HG03442 (cell line): ENCODE data around the gene HS6ST1.

ENCODE experiments used
- ATAC-seq: cut with Tn5 transposase; IDR thresholded peaks from one replicate; pipeline ENCODE4 v1.9.1; 2021; ENCODE audit warnings: mild to moderate bottlenecking, moderate library complexity; ENCODE audit not compliant: unreplicated experiment

The HS6ST1 gene, protein sequence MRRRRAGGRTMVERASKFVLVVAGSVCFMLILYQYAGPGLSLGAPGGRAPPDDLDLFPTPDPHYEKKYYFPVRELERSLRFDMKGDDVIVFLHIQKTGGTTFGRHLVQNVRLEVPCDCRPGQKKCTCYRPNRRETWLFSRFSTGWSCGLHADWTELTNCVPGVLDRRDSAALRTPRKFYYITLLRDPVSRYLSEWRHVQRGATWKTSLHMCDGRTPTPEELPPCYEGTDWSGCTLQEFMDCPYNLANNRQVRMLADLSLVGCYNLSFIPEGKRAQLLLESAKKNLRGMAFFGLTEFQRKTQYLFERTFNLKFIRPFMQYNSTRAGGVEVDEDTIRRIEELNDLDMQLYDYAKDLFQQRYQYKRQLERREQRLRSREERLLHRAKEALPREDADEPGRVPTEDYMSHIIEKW

GRCh38 chr2:128318776-128319464 lies at the start of gene HS6ST1:
HS6ST1 (minus strand) TSS chr2:128318868; CDS start chr2:128318563, 305 bp downstream.
- ATAC-seq, result peak; percentile 59

- no peak for ATAC-seq
These were observed 49.1 kb upstream of the HS6ST1 start for GRCh38 chr2:128367601-128368359.

DNA sequence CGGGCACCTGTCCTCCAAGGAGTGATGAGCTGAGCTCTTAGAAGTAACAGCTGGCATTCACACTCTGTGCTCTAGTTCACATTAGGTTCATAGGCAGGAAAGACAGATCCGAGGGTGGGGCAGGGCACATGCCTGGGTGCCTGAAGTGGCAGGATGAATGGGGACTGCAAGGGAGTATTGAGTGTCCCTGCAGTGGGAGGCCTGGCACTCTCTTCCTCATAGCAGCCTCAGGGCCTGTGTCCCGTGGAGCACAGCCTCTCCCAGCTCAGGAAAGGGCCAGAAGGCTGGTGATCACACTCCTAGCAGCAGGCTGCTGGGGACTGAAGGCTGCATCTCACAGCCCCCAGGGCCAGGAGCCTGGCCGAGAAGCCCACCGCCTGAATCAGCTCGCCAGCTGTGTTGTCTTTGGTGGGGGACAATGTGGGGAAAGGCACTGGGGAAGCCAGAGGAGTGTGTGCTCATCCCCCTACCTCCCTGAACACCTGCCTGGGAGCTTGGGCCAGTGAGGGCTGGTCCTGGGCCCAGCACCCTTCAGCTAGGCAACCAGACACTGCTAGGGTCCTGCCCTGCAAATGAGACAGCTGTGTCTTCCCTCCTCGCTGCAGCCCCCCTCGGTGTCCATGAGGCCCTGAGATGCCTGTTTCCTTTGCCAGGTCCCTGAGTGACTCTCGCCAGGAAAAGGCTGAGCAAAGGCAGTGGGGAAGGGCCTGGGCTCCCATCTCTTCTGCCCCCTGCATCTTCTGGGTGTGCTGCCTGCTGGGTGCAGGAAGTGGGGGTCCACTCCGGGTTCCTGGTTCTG lies 48.2 kb upstream of the HS6ST1 start:
- ATAC-seq, result no peak

GRCh38 chr2:128365217-128365905 lies 46.7 kb upstream of the HS6ST1 start:
- ATAC-seq, result no peak

DNA sequence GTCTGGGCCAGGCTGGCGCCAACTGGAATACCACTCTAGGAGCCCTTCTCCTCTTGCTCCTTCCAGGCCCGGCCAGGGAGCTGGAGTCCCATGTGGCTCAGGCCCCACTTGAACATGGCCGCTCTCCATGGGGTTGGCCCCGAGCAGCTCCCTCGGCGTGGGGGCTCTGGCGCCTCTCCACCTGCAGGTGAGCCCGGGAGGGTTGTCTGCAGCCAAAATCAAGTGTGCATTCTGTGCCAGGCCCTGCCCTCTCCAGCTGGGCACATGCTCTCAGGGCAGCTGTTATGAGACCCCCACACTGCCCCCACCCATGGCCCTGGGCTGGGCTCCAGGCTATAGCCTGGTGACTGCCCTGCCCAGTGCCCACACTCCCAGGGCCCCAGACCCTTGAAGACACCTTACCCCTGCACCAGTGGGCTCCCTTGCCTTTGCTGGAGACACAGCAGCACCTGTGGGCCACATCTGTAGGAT lies 45.8 kb upstream of the HS6ST1 start:
- ATAC-seq, result no peak

GRCh38 chr2:128363934-128364361 lies 45.3 kb upstream of the HS6ST1 start:
- ATAC-seq, result no peak

GRCh38 chr2:128362889-128363228 lies 44.2 kb upstream of the HS6ST1 start:
- ATAC-seq, result no peak

GRCh38 chr2:128362176-128362888 lies 43.7 kb upstream of the HS6ST1 start:
- ATAC-seq, result no peak

DNA sequence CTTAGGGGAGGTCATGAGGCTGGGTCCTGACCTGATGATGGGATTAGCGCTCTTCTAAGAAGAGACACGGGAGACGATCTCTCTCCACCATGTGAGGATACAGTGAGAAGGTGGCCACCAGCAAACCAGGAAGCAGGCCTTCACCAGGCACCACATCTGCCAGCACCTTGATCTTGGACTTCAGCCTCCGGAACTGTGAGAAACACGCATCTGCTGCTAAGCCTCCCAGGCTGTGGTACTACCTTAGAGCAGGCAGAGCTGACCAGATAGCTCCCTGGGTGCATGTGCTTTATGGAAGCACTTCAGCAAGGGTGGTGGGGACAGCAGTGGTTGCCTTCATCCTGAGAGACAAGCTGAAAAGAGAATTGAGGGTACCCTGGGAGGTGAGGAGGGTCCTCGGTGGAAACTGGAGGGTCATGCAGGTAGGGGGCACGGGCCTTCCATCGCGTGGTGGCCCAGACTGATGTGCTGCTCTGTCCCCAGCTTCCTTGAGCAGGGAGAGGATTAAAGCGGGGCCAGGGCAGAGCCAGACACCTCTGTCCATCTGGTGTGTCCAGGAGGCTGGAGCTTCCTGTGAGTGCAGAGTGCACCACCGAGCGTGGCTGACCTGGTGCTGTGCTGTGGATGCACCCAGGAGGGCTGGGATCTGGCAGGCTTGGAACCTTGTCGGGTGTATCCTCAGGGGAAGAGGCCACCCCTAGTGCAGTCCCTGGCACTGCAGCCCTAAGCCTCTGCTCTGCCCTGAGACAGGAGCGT lies 42.9 kb upstream of the HS6ST1 start:
- ATAC-seq, result no peak

DNA sequence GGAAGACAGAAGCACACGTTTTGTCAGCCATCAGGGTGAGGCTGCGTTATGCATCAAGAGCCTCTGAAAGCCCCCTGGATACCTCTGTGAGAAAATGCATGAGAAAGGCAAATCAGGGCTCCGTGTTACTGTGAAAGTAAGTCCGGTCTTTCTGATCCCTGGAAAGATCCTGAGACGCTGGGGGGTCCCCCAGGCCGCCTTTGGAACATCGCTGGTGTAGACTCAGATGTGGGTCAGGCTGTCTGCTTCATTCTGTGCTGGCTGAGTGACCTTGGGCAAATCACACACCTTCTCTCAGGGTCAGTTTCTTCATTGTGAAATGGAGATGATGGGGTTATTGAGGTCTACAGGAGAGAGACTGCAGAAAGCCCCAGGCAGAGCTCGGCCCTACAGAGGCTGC lies 42.0 kb upstream of the HS6ST1 start:
- ATAC-seq, result no peak

GRCh38 chr2:128359841-128360240 lies 41.2 kb upstream of the HS6ST1 start:
- ATAC-seq, result no peak

GRCh38 chr2:128358941-128359731 lies 40.5 kb upstream of the HS6ST1 start:
- no peak for ATAC-seq

GRCh38 chr2:128357506-128358370 lies 39.1 kb upstream of the HS6ST1 start:
- no peak for ATAC-seq

DNA sequence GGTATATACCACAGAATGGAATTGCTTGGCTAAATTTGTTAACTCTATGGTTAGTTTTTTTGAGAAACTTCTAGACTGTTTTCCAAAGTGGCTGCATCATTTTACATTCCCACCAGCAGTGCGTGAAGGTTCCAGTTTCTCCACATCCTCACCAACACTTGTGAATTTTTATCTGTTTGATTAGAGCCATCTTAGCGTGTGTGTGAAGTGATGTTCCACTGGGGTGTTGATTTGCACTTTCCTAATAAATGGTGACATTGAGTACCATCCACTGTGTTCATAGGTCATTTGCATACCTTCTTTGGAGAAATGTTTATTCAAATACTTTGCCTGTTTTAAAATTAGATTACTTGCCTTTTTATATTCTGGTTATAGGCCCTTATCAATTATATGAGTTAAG lies 37.5 kb upstream of the HS6ST1 start:
- no peak for ATAC-seq

DNA sequence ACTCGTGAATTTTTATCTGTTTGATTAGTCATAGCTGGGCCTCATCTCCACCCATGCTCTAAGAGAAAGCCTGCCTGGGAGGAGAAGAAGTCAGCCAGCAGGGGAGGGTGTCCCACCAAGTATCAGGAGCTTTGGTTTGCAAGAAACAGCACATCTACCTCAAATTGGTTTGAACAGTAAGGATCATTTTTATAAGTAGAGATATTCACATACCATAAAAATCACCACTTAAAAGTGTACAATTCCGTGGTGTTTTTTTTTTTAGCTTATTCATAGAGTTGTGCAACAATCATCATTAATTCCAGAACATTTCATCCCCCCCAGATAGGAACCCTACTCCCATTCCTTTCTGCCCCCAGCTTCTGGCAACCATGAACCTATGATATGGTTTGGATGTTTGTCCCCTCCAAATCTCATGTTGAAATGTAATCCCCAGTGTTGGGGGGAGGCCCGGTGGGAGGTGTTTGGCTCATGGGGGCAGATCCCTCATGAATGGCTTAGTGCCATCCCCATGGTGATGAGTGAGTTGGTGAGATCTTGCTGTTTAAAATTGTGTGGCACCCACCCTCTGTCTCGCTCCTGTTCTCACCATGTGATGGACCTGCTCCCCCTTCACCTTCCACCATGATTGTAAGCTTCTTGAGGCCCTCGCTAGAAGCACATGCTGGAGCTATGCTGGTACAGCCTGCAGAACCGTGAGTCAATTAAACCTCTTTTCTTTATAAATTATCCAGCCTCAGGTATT lies 36.2 kb upstream of the HS6ST1 start:
- no peak for ATAC-seq

DNA sequence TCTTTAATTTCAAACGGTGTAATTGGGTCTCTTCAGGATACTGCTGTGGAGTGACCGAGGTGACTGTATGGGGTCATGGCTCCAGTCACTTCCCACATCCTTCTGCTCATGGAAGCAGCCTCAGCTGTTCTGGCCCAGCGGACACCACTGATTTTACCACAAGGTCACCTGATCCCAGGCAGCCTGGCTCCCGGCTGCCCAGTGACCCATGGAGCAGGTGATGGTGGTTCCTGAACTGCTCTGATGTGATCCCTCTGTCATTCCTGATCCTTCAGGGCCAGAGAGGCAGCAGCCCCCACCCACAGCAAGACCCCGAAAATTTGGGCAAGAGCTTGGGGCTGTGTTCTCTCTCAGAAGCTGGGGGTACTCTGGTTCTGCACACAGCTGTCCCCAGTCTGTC lies 35.5 kb upstream of the HS6ST1 start:
- ATAC-seq, result no peak
